HG03439 (cell line): ENCODE data around the gene OMA1.
"Not testable (repeated sequence)": the region's sequence is repeated elsewhere in the genome, so short reads cannot be mapped to it uniquely, and the experiment has no call there.

Experiments
- ATAC-seq: cut with Tn5 transposase; IDR thresholded peaks from one replicate; pipeline ENCODE4 v1.9.1; 2021; ENCODE audit warnings: mild to moderate bottlenecking, moderate library complexity; ENCODE audit not compliant: unreplicated experiment

OMA1 gene

GRCh38 chr1:58546520-58547308, at the start of gene OMA1:
Gene OMA1 (minus strand): TSS chr1:58546726. CDS start chr1:58539294, 7,432 bp downstream.
- peak; percentile 97 for ATAC-seq

GRCh38 chr1:58594546-58594945, 48.0 kb upstream of the OMA1 start:
- no peak for ATAC-seq

GRCh38 chr1:58592522-58593134, 46.1 kb upstream of the OMA1 start:
- no peak for ATAC-seq

GRCh38 chr1:58591806-58592205, 45.3 kb upstream of the OMA1 start:
- ATAC-seq, result no peak

- no peak for ATAC-seq
Measured at GRCh38 chr1:58590019-58590418, 43.5 kb upstream of the OMA1 start.

- no peak for ATAC-seq
Measured at GRCh38 chr1:58588396-58588795, 41.9 kb upstream of the OMA1 start.

- no peak for ATAC-seq
Measured at GRCh38 chr1:58587667-58588066, 41.1 kb upstream of the OMA1 start.

- ATAC-seq, result no peak
Measured at GRCh38 chr1:58586271-58586670, 39.7 kb upstream of the OMA1 start.

- no peak for ATAC-seq
Measured at GRCh38 chr1:58585581-58586151, 39.1 kb upstream of the OMA1 start.

- ATAC-seq, result no peak
Measured at GRCh38 chr1:58585166-58585565, 38.6 kb upstream of the OMA1 start.

- no peak for ATAC-seq
Measured at GRCh38 chr1:58584082-58584895, 37.8 kb upstream of the OMA1 start.

- no peak for ATAC-seq
Measured at GRCh38 chr1:58583496-58583895, 37.0 kb upstream of the OMA1 start.

GRCh38 chr1:58582143-58582542, 35.6 kb upstream of the OMA1 start:
- not testable (repeated sequence) for ATAC-seq

GRCh38 chr1:58581641-58582040, 35.1 kb upstream of the OMA1 start:
- no peak for ATAC-seq

- no peak for ATAC-seq
Measured at GRCh38 chr1:58580186-58580585, 33.7 kb upstream of the OMA1 start.

GRCh38 chr1:58577654-58578030, 31.1 kb upstream of the OMA1 start:
- ATAC-seq, result no peak

GRCh38 chr1:58576727-58577653, 30.5 kb upstream of the OMA1 start, which contains the start of gene TACSTD2:
Gene TACSTD2 (minus strand): TSS chr1:58577252. CDS start chr1:58577156, 96 bp downstream.
- ATAC-seq, result no peak

GRCh38 chr1:58576325-58576726, 29.8 kb upstream of the OMA1 start:
- ATAC-seq, result no peak

GRCh38 chr1:58575551-58576324, 29.2 kb upstream of the OMA1 start:
- no peak for ATAC-seq
